GM12878 (cell line): ENCODE measurements around the gene ACSS1. TPM values are rescaled to one million over a fixed set of nuclear protein-coding genes. Genes with fewer than 3 reads are reported as not detected.

Experiments used
- ATAC-seq: fragments of 200-7000 bp; cut with Tn5 transposase; 3 replicates; pipeline ENCODE4 v1.9.1; 2020; ENCODE audit warnings: mild to moderate bottlenecking, moderate library complexity
- BruUV-seq: library from RNA; stranded (reverse); fragments of 400-500 nt; replicated peaks from 2 replicates; lab custom pipeline; 2021; lab: Mats Ljungman, UMichigan
- CTCF ChIA-PET: fragments of 300-600 bp; sonication (Branson Sonifier 250); formaldehyde crosslinking; extraction: SDS; loops from one replicate; lab custom pipeline; 2021; ENCODE audit warnings: inconsistent platforms; lab: Yijun Ruan, JAX
- POLR2A ChIA-PET: fragments of 350-600 bp; formaldehyde crosslinking; extraction: SDS; loops from one replicate; lab custom pipeline; 2021; ENCODE audit warnings: inconsistent platforms; lab: Charles Lee
- RAD21 ChIA-PET: fragments of 300-600 bp; sonication (Branson Sonifier 250); formaldehyde crosslinking; loops from one replicate; lab custom pipeline; 2023; ENCODE audit warnings: antibody characterized with exemption; ENCODE audit not compliant: unreplicated experiment; lab: Charles Lee
- SMC1A ChIA-PET: fragments of 300-600 bp; sonication (Branson Sonifier 250); formaldehyde crosslinking; loops from one replicate; lab custom pipeline; 2023; ENCODE audit not compliant: unreplicated experiment, uncharacterized antibody; lab: Charles Lee
- DNase-seq: peaks from one replicate; pipeline ENCODE4 v3.0.0-alpha.2; 2011; ENCODE audit warnings: low read depth, low spot score
- FAIRE-seq: peaks from 3 replicates; lab custom pipeline; 2011; peaks lifted over from hg19 to GRCh38; lab: Jason Lieb, UNC
- H2AFZ ChIP-seq: 2 replicates; pipeline ENCODE4 v1.6.0; 2011; ENCODE audit warnings: low read depth, low read length, control low read depth; ENCODE audit not compliant: control insufficient read depth
- H3K27ac ChIP-seq: 2 replicates; pipeline ENCODE4 v1.5.1; 2011; ENCODE audit warnings: control low read depth; ENCODE audit not compliant: control insufficient read depth, insufficient read depth
- H3K27me3 ChIP-seq, 2 experiments: replicated peaks in 1 of 2; 2 replicates each; pipeline versions ENCODE4 v1.6.0 to v1.6.1; 2011; ENCODE audit warnings: low read length in 1 of 2; ENCODE audit not compliant: control insufficient read depth in 2 of 2, insufficient read depth in 2 of 2
- H3K36me3 ChIP-seq, 2 experiments: 2 replicates each; pipeline ENCODE4 v1.5.1; 2011; ENCODE audit warnings: low read length in 1 of 2; ENCODE audit not compliant: control insufficient read depth in 2 of 2, insufficient read depth in 2 of 2
- H3K4me1 ChIP-seq: 2 replicates; pipeline ENCODE4 v1.6.1; 2011; ENCODE audit warnings: mild to moderate bottlenecking, low read length, moderate library complexity, mixed read lengths; ENCODE audit not compliant: control insufficient read depth, insufficient read depth
- H3K4me2 ChIP-seq: 2 replicates; pipeline ENCODE4 v1.6.0; 2011; ENCODE audit warnings: control low read depth; ENCODE audit not compliant: control insufficient read depth, insufficient read depth
- H3K4me3 ChIP-seq: fragments of 200-600 bp; sonication (generic); 2 replicates; pipeline ENCODE4 v1.5.1; 2016
- H3K79me2 ChIP-seq: 2 replicates; pipeline ENCODE4 v1.6.0; 2011; ENCODE audit warnings: low read length; ENCODE audit not compliant: control insufficient read depth, insufficient read depth
- H3K9ac ChIP-seq: 2 replicates; pipeline ENCODE4 v1.8.0; 2011; ENCODE audit warnings: low read length, control low read depth, mixed read lengths; ENCODE audit not compliant: control insufficient read depth, insufficient read depth
- H3K9me3 ChIP-seq: replicated peaks from 3 replicates; pipeline ENCODE4 v1.5.1; 2011; ENCODE audit warnings: mild to moderate bottlenecking, low read length; ENCODE audit not compliant: control insufficient read depth, insufficient read depth
- H4K20me1 ChIP-seq: 2 replicates; pipeline ENCODE4 v1.6.0; 2011; ENCODE audit not compliant: control insufficient read depth, insufficient read depth
- MEF2B ChIP-seq: fragments of 450-650 bp; IDR thresholded peaks from 2 replicates; pipeline ENCODE4 v1.6.1; 2018; ENCODE audit warnings: mild to moderate bottlenecking, moderate library complexity; ENCODE audit not compliant: partially characterized antibody, poor library complexity, severe bottlenecking
- MTA3 ChIP-seq: IDR thresholded peaks from 2 replicates; pipeline ENCODE4 v1.6.1; 2012; ENCODE audit warnings: low read length, inconsistent platforms, borderline replicate concordance
- NFXL1 ChIP-seq: fragments of 450-650 bp; IDR thresholded peaks from 2 replicates; pipeline ENCODE4 v1.6.1; 2017; ENCODE audit warnings: antibody characterized with exemption, mild to moderate bottlenecking, borderline replicate concordance
- NFYA ChIP-seq: IDR thresholded peaks from 2 replicates; pipeline ENCODE4 v1.6.1; 2011; ENCODE audit warnings: low read depth, mild to moderate bottlenecking, low read length, improper control_type of control experiment, borderline replicate concordance
- POU2F2 ChIP-seq: IDR thresholded peaks from 3 replicates; pipeline ENCODE4 v1.6.1; 2011; ENCODE audit warnings: low read depth, mild to moderate bottlenecking, low read length, borderline replicate concordance
- WGBS: methylation state at CpG from one replicate; pipeline ENCODE4 v1.1.6; 2016; ENCODE audit warnings: low lambda C conversion rate; ENCODE audit not compliant: insufficient replicate concordance, insufficient coverage; ENCODE audit errors: missing lambda C conversion rate; 5-methylcytosine and 5-hydroxymethylcytosine counted together
- in situ Hi-C: fragments of 300-500 bp; cut with MboI; formaldehyde crosslinking; loops from 9 replicates; pipeline ENCODE4 v1.14.3; 2018; ENCODE audit warnings: mixed read lengths
- intact Hi-C: fragments of 100-400 bp; cut with micrococcal nuclease; formaldehyde crosslinking; loops from one replicate; pipeline ENCODE4 v1.14.2; 2022; ENCODE audit not compliant: unreplicated experiment
- polyA plus RNA-seq, 11 experiments: library from polyadenylated mRNA; depleted of rRNA in 4 of 11; unstranded in 6 of 11; stranded (reverse) in 5 of 11; fragments of >200 nt; fragmentation: Nextera tagmentation in 4 of 11; fragmentation: Illumina TruSeq in 1 of 11; extraction: Ambion mirVana in 4 of 11; extraction: Trizol in 1 of 11; gene quantifications; 1 replicate in 1 of 11; 2 replicates in 10 of 11; pipeline versions ENCODE4 v1.2.1 to v1.2.3, GENCODE V29; 2011 to 2016; ENCODE audit warnings: inconsistent platforms in 2 of 11, missing spikeins in 2 of 11, low read depth in 1 of 11
- total RNA-seq, 4 experiments: library from RNA; depleted of rRNA in 3 of 4; stranded (reverse); fragments of >200 nt in 3 of 4; fragmentation: Illumina TruSeq in 1 of 4; extraction: Trizol in 1 of 4; gene quantifications; 2 replicates each; pipeline versions ENCODE4 v1.2.1 to v1.2.3, GENCODE V29; 2013 to 2021
- TF ChIP-seq, protein P1 (sequence below): IDR thresholded peaks from 2 replicates; pipeline ENCODE4 v1.6.1; 2012; ENCODE audit warnings: mild to moderate bottlenecking, low read depth, low read length
- TF ChIP-seq, protein P2 (sequence below): fragments of 450-650 bp; IDR thresholded peaks from 2 replicates; pipeline ENCODE4 v1.6.1; 2017; ENCODE audit warnings: mild to moderate bottlenecking, moderate library complexity
- TF ChIP-seq, protein P3 (sequence below): fragments of 450-650 bp; IDR thresholded peaks from 2 replicates; pipeline ENCODE4 v1.6.1; 2016; ENCODE audit warnings: mild to moderate bottlenecking, moderate library complexity, borderline replicate concordance

The ACSS1 gene
- total and polyA plus RNA-seq, 10 of the 15 experiments (the other 5 are each of a cell fraction or from before 2014, with no cell fraction given): 1.3 to 44.9 (median 31.1) TPM

DNA sequence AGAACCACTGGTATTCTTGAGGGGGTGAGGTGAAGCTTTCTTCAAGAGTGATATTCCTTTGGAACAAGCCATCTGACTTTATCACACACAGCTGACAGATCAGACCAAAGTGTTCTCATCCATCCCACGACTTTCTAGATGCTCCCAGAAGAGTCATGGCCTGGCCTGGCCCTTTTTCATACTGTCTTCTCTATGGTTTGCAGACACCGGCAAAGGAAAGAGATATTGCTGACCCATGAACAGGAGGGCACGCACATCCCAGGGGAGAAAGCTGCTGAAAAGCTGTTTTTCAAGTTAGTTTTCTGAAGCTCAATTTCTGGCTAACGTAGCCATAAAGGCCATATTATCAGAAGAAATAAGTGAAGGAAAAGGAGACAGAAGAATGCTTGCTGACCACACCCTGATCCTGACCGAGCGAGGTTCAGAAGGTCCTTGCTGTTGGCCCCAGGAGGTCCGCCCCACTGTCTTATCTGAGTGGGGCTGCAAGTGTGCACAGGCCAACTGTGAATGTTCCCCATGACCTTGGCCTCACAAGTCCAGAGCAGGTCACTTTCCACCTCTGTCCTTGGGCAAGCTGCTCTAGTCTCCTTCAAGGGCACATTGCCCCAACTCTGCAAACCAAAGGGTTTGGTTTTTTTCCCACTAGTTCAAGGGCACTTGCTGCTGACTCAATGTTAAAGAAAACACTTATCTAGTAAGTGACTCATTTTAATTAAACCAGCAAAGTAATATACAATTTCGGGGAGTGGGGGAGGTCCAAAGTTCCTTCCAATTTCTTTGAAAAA, 2.0 kb downstream of the ACSS1 start:
- Histone ChIP-seq H3K27ac (no peak overlapping the region), H3K27me3 (peaks cover 0 to 4% of the 10 kb centered on the region in 2 experiments; a peak in 1 of 4 replicates), H3K9me3 (no peaks in the 10 kb centered on the region), H3K4me3 (peak overlapping the region; percentile 83), H3K4me2 (peak overlapping the region; percentile 100), H3K79me2 (peaks cover 27% of the 10 kb centered on the region), H3K36me3 (no peaks in the 10 kb centered on the region), H2AFZ (no peak overlapping the region), H4K20me1 (peaks cover 4% of the 10 kb centered on the region; the same call in 1 of the 2 replicates), H3K4me1 (peaks cover 48% of the 10 kb centered on the region), H3K9ac (no peak overlapping the region; the same call in 1 of the 2 replicates)
- in situ Hi-C loops: loop anchor here (10.0 to 25.0 kb wide), 2 partner anchors 349 to 1694 kb away; partner anchors contain the start of genes GINS1, GZF1 and NXT1
- POLR2A ChIA-PET: interaction anchor here (0.6 to 1.6 kb wide), 3 partner anchors 10 to 1638 kb away, joined by 3 to 4 read pairs (median 3); no protein-coding TSS in a partner anchor
- no peak for ATAC-seq
- no peak for DNase-seq
- no TSS peak for BruUV-seq
- intact Hi-C loops: no loop called here
- SMC1A ChIA-PET: interaction anchor here (1.1 to 2.6 kb wide), 7 partner anchors 7 to 191 kb away, joined by 3 to 13 read pairs (median 3); partner anchors contain the start of gene PYGB
- FAIRE-seq: no peak
- TF ChIP-seq, protein P1, sequence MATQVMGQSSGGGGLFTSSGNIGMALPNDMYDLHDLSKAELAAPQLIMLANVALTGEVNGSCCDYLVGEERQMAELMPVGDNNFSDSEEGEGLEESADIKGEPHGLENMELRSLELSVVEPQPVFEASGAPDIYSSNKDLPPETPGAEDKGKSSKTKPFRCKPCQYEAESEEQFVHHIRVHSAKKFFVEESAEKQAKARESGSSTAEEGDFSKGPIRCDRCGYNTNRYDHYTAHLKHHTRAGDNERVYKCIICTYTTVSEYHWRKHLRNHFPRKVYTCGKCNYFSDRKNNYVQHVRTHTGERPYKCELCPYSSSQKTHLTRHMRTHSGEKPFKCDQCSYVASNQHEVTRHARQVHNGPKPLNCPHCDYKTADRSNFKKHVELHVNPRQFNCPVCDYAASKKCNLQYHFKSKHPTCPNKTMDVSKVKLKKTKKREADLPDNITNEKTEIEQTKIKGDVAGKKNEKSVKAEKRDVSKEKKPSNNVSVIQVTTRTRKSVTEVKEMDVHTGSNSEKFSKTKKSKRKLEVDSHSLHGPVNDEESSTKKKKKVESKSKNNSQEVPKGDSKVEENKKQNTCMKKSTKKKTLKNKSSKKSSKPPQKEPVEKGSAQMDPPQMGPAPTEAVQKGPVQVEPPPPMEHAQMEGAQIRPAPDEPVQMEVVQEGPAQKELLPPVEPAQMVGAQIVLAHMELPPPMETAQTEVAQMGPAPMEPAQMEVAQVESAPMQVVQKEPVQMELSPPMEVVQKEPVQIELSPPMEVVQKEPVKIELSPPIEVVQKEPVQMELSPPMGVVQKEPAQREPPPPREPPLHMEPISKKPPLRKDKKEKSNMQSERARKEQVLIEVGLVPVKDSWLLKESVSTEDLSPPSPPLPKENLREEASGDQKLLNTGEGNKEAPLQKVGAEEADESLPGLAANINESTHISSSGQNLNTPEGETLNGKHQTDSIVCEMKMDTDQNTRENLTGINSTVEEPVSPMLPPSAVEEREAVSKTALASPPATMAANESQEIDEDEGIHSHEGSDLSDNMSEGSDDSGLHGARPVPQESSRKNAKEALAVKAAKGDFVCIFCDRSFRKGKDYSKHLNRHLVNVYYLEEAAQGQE: no peak
- TF ChIP-seq, protein P2, sequence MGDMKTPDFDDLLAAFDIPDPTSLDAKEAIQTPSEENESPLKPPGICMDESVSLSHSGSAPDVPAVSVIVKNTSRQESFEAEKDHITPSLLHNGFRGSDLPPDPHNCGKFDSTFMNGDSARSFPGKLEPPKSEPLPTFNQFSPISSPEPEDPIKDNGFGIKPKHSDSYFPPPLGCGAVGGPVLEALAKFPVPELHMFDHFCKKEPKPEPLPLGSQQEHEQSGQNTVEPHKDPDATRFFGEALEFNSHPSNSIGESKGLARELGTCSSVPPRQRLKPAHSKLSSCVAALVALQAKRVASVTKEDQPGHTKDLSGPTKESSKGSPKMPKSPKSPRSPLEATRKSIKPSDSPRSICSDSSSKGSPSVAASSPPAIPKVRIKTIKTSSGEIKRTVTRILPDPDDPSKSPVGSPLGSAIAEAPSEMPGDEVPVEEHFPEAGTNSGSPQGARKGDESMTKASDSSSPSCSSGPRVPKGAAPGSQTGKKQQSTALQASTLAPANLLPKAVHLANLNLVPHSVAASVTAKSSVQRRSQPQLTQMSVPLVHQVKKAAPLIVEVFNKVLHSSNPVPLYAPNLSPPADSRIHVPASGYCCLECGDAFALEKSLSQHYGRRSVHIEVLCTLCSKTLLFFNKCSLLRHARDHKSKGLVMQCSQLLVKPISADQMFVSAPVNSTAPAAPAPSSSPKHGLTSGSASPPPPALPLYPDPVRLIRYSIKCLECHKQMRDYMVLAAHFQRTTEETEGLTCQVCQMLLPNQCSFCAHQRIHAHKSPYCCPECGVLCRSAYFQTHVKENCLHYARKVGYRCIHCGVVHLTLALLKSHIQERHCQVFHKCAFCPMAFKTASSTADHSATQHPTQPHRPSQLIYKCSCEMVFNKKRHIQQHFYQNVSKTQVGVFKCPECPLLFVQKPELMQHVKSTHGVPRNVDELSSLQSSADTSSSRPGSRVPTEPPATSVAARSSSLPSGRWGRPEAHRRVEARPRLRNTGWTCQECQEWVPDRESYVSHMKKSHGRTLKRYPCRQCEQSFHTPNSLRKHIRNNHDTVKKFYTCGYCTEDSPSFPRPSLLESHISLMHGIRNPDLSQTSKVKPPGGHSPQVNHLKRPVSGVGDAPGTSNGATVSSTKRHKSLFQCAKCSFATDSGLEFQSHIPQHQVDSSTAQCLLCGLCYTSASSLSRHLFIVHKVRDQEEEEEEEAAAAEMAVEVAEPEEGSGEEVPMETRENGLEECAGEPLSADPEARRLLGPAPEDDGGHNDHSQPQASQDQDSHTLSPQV: no peak
- TF ChIP-seq MEF2B (no peak), NFYA (no peak), POU2F2 (no peak), NFXL1 (no peak), MTA3 (no peak)
- TF ChIP-seq, protein P3, sequence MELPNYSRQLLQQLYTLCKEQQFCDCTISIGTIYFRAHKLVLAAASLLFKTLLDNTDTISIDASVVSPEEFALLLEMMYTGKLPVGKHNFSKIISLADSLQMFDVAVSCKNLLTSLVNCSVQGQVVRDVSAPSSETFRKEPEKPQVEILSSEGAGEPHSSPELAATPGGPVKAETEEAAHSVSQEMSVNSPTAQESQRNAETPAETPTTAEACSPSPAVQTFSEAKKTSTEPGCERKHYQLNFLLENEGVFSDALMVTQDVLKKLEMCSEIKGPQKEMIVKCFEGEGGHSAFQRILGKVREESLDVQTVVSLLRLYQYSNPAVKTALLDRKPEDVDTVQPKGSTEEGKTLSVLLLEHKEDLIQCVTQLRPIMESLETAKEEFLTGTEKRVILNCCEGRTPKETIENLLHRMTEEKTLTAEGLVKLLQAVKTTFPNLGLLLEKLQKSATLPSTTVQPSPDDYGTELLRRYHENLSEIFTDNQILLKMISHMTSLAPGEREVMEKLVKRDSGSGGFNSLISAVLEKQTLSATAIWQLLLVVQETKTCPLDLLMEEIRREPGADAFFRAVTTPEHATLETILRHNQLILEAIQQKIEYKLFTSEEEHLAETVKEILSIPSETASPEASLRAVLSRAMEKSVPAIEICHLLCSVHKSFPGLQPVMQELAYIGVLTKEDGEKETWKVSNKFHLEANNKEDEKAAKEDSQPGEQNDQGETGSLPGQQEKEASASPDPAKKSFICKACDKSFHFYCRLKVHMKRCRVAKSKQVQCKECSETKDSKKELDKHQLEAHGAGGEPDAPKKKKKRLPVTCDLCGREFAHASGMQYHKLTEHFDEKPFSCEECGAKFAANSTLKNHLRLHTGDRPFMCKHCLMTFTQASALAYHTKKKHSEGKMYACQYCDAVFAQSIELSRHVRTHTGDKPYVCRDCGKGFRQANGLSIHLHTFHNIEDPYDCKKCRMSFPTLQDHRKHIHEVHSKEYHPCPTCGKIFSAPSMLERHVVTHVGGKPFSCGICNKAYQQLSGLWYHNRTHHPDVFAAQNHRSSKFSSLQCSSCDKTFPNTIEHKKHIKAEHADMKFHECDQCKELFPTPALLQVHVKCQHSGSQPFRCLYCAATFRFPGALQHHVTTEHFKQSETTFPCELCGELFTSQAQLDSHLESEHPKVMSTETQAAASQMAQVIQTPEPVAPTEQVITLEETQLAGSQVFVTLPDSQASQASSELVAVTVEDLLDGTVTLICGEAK: no peak
- RAD21 ChIA-PET: interaction anchor here (1.1 to 1.7 kb wide), 3 partner anchors 11 to 101 kb away, joined by 3 to 4 read pairs (median 3); no protein-coding TSS in a partner anchor
- WGBS: 91% methylated on average over 8 of the region's 8 CpGs
- CTCF ChIA-PET: interaction anchor here (1.0 to 12.6 kb wide), 3 partner anchors 9 to 62 kb away, joined by 3 to 244 read pairs (median 4); partner anchors contain the start of gene APMAP
